GM12891 (cell line): ENCODE data around the gene KLHL6.

ENCODE experiments used
- POLR2A ChIP-seq: IDR thresholded peaks from 2 replicates; pipeline ENCODE4 v1.6.1; 2011; ENCODE audit warnings: low read depth, low read length, control low read depth
- POLR2AphosphoS5 ChIP-seq: IDR thresholded peaks from 2 replicates; pipeline ENCODE4 v1.6.1; 2011; ENCODE audit warnings: low read depth, low read length, control low read depth
- POU2F2 ChIP-seq: IDR thresholded peaks from 2 replicates; pipeline ENCODE4 v1.6.1; 2011; ENCODE audit warnings: low read depth, mild to moderate bottlenecking, control low read depth, low read length, moderate library complexity
- SPI1 ChIP-seq: IDR thresholded peaks from 2 replicates; pipeline ENCODE4 v1.6.1; 2011; ENCODE audit warnings: low read depth, low read length, control low read depth
- TAF1 ChIP-seq: IDR thresholded peaks from 2 replicates; pipeline ENCODE4 v1.6.1; 2011; ENCODE audit warnings: low read depth, low read length, control low read depth

- TF ChIP-seq POLR2AphosphoS5: peak; percentile 95
- TF ChIP-seq TAF1: peak; percentile 86
- peak; percentile 75 for TF ChIP-seq SPI1
- peak; percentile 91 for TF ChIP-seq POLR2A
- TF ChIP-seq POU2F2: peak; percentile 42; the same call in 1 of the 2 replicates
Measured at GRCh38 chr3:183555541-183556081, at the start of gene KLHL6.
